Calu3 (cell line): ENCODE data around the gene RNLS. TPM values are rescaled to one million over a fixed set of nuclear protein-coding genes. Genes with fewer than 3 reads are reported as not detected.

Experiments used
- BruUV-seq: library from RNA; stranded (reverse); fragments of 400-500 nt; replicated peaks from 2 replicates; lab custom pipeline; 2021; lab: Mats Ljungman, UMichigan
- CTCF ChIA-PET: fragments of 300-600 bp; sonication (Branson Sonifier 250); formaldehyde crosslinking; loops from one replicate; lab custom pipeline; 2022; ENCODE audit warnings: antibody characterized with exemption; lab: Charles Lee
- DNase-seq: peaks from one replicate; pipeline ENCODE4 v3.0.0; 2022
- H3K27ac Mint-ChIP-seq: one replicate; pipeline ENCODE4 v1.8.0; 2022; ENCODE audit warnings: mixed read lengths; ENCODE audit not compliant: unreplicated experiment
- H3K27me3 Mint-ChIP-seq: one replicate; pipeline ENCODE4 v1.8.0; 2022; ENCODE audit warnings: mixed read lengths; ENCODE audit not compliant: unreplicated experiment
- H3K36me3 Mint-ChIP-seq: one replicate; pipeline ENCODE4 v1.8.0; 2022; ENCODE audit warnings: mild to moderate bottlenecking, moderate library complexity, mixed read lengths; ENCODE audit not compliant: insufficient read depth, unreplicated experiment
- H3K4me1 Mint-ChIP-seq: one replicate; pipeline ENCODE4 v1.8.0; 2022; ENCODE audit warnings: mild to moderate bottlenecking, low read depth, mixed read lengths; ENCODE audit not compliant: unreplicated experiment
- H3K4me3 Mint-ChIP-seq: one replicate; pipeline ENCODE4 v1.8.0; 2022; ENCODE audit warnings: mild to moderate bottlenecking, low read depth, moderate library complexity, mixed read lengths; ENCODE audit not compliant: unreplicated experiment
- H3K9me3 Mint-ChIP-seq: one replicate; pipeline ENCODE4 v1.8.0; 2022; ENCODE audit warnings: low read depth, mixed read lengths; ENCODE audit not compliant: unreplicated experiment
- CTCF ChIP-seq: fragments of 200-600 bp; IDR thresholded peaks from one replicate; pipeline ENCODE4 v1.8.0; 2022; ENCODE audit warnings: antibody characterized with exemption; ENCODE audit not compliant: unreplicated experiment
- intact Hi-C: fragments of 100-400 bp; cut with micrococcal nuclease; formaldehyde crosslinking; loops from one replicate; pipeline ENCODE4 v1.10.0; 2022; ENCODE audit not compliant: unreplicated experiment
- total RNA-seq: library from RNA; stranded (reverse); gene quantifications from 2 replicates; pipeline ENCODE4 v1.2.3, GENCODE V29; 2022

RNLS gene
- total RNA-seq, 1 experiment from 2014 or later = 6.3 TPM

DNA sequence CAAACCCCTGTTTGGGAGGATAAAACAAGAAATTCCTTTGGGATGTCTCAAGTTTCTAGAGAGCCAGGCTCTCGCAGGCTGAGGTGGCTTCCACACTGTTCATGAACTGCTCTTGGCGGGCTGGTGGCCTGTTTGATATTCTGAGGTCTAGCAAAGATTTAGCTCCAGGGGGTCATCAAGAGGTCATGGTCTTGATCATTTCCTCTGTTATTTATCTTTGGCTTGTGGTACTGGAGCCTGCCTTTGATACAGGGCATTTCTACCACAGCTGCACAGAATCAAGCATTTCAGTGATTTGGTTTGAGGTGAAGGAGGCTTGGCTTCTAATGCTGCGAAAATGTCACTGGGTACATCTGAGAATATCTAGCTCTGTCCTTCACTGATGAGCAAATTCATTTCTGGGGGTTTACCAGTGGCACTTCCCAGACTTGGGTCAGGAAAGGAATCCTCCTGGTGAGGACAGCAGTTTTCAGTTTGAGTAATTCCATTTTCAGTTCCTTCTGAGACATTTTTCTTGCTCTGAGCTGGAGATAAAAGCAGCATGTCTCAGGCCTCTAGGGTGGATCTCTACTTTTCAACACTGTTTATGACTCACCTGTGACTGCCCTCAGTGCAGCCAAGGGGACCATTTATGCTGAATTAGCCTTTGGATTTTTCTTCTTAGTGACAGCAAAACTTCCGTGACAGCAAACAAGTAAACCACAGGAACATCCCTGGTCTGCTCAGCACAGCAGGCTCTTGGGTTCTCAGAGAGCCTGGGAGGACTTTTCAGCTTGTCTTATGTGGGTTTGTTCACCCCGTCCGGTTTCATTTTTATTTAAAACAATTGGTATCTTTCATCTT lies 312.0 kb downstream of the RNLS start:
- BruUV-seq = no TSS peak
- intact Hi-C loops = no loop called here
- Mint-ChIP-seq H3K36me3 (no peaks in the 10 kb centered on the region), H3K4me1 (no peaks in the 10 kb centered on the region), H3K27ac (no peak overlapping the region), H3K9me3 (no peaks in the 10 kb centered on the region), H3K27me3 (no peaks in the 10 kb centered on the region), H3K4me3 (no peak overlapping the region)
- CTCF ChIA-PET = no interaction called here
- DNase-seq = no peak
- TF ChIP-seq CTCF = no peak

DNA sequence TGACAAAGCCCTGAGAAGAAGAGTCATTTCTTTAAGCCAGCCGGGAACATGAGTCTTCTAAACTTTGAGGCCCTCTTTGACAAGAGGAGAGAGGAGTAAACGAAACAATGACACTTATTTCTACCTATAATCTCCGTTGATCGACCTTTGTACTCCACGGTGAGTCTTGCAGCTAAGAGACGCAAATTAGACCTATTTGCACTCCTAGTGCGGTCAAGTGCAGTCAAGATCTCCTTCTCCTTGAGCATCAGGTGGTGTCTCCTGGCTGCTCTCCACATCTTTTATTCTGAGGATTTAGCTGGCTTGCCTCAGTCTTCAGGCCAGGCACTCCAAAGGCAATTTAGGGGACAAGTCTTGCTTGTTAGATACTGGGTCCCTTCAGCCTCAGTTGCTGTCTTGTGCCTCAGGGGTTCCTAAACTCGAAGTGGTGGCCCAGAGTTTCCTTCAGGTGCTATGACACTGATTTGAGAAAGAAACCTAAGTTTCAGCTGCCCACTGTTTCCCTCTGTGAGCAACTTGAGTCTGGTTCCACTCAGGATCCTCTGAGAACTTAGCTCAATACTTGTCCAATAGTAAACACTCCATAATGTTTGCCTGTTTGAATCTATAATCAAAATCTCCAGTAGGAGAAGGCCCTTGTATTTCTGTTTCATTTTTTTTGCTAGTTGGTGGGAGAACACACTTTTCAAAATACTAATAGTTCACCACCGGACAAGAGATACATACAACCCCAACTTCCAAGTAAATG lies 312.9 kb downstream of the RNLS start:
- intact Hi-C loops = no loop called here
- CTCF ChIA-PET = no interaction called here
- Mint-ChIP-seq H3K4me1 (no peaks in the 10 kb centered on the region), H3K36me3 (no peaks in the 10 kb centered on the region), H3K4me3 (no peak overlapping the region), H3K9me3 (no peaks in the 10 kb centered on the region), H3K27ac (no peak overlapping the region), H3K27me3 (no peaks in the 10 kb centered on the region)
- BruUV-seq = no TSS peak
- DNase-seq = no peak
- TF ChIP-seq CTCF = no peak

- Mint-ChIP-seq H3K9me3 (peaks cover 2% of the 10 kb centered on the region), H3K4me1 (peaks cover 3% of the 10 kb centered on the region), H3K36me3 (no peaks in the 10 kb centered on the region), H3K27ac (no peak overlapping the region), H3K27me3 (no peaks in the 10 kb centered on the region), H3K4me3 (no peak overlapping the region)
- no TSS peak for BruUV-seq
- TF ChIP-seq CTCF = no peak
- intact Hi-C loops = no loop called here
- CTCF ChIA-PET = no interaction called here
- no peak for DNase-seq
Observed at GRCh38 chr10:88262591-88263234, 320.4 kb downstream of the RNLS start.

DNA sequence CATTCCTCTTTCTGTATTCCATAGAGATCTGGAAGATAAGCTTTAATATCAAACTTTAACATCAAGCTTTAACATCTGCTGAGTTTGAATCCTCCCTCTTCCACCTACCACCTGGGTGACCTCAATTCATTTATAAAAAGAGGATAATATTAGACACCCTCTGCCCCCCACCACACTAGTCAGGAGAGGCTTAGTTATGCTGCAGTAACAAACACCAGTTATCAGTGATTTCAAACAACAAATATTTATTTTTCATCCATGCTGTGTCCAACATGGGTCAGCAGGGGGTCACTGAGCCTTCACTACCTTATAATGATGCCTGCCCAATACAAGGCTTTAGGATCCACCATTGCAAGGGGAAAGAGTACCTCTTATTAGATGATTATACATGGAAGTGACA lies 322.0 kb downstream of the RNLS start:
- intact Hi-C loops = no loop called here
- Mint-ChIP-seq H3K9me3 (peaks cover 2% of the 10 kb centered on the region), H3K36me3 (no peaks in the 10 kb centered on the region), H3K27ac (no peak overlapping the region), H3K4me1 (peaks cover 10% of the 10 kb centered on the region), H3K4me3 (no peak overlapping the region), H3K27me3 (no peaks in the 10 kb centered on the region)
- DNase-seq = no peak
- CTCF ChIA-PET = no interaction called here
- BruUV-seq = no TSS peak
- TF ChIP-seq CTCF = no peak
